ENCODE results near the gene ACYP1. TPM values are rescaled to one million over a fixed set of nuclear protein-coding genes. Genes with fewer than 3 reads are reported as not detected.

The ACYP1 gene
- total and polyA plus RNA-seq, 2 donors (not counting 3 experiments of a cell fraction or from before 2014, with no cell fraction given) = 30.2 to 37.5 TPM

DNA sequence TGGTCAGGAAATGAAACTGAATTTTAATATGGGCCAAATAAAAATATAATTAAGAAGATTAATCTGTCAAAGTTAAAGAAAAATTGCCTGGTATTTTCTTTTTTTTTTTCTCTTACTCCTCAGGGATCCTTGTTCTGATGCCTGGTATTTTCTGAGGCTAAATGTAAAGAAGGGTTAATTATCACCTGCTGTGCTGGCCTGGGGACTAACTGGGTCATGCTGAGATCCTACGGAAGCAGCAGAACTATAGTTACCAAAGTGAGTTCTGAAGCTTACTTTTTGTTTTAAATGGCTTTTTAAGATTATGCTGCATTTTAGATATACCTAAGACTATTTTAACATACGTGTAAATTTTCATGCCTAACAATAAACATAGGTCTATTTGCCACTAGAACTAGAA lies 28.9 kb upstream of the ACYP1 start:
- H3K9me1 ChIP-seq (replicated peaks; ENCODE audit: control insufficient read depth, extremely low read depth, insufficient read depth, low read length) = no peaks in the 10 kb centered on the region
- no peak overlapping the region for H3K4me2 ChIP-seq (ENCODE audit: insufficient read depth, low read length)
- peaks cover 11 to 12% of the 10 kb centered on the region in 2 experiments for H3K36me3 ChIP-seq (ENCODE audit: control insufficient read depth in 2 of 2, extremely low read depth in 1 of 2, insufficient read depth in 2 of 2, low read length in 2 of 2)
- no peak overlapping the region for H3K27ac ChIP-seq (ENCODE audit: insufficient read depth, low read depth, low read length)
- H3K4me3 ChIP-seq (replicated peaks in 1 of 3; ENCODE audit: insufficient read depth in 1 of 3, low read depth in 1 of 3, low read length in 3 of 3) = no peak overlapping the region
- BruUV-seq (replicated peaks) = no TSS peak
- no peaks in the 10 kb centered on the region for H4K20me1 ChIP-seq (replicated peaks; ENCODE audit: control insufficient read depth, extremely low read depth, insufficient read depth, low read length)
- no peaks in the 10 kb centered on the region for H3K79me2 ChIP-seq (ENCODE audit: control insufficient read depth, insufficient read depth, low read length)
- no peaks in the 10 kb centered on the region for H3K9me3 ChIP-seq (replicated peaks; ENCODE audit: control insufficient read depth, insufficient read depth, low read length)
- dilution Hi-C loops (cut with MboI; ENCODE audit: extremely low pct_ligation_motif_present, low sequenced_read_pairs) (no loop called here), intact Hi-C loops (cut with micrococcal nuclease) (no loop called here)
- peaks cover 4% of the 10 kb centered on the region for H3K4me1 ChIP-seq (ENCODE audit: control insufficient read depth, extremely low read depth, insufficient read depth, low read length)
- H2AFZ ChIP-seq (ENCODE audit: low read depth, low read length) = no peak overlapping the region
- POLR2A ChIA-PET = interaction anchor here (0.7 kb wide), 1 partner anchor 175 kb away, joined by 3 read pairs; no protein-coding TSS in a partner anchor
- no peak overlapping the region for H3K9ac ChIP-seq (replicated peaks; ENCODE audit: extremely low read depth, insufficient read depth, low read length)
- DNase-seq (ENCODE audit: low read depth, low spot score) (no peak), FAIRE-seq (no peak)
- CTCF ChIA-PET = interaction anchor here (0.7 kb wide), 1 partner anchor 232 kb away, joined by 3 read pairs; no protein-coding TSS in a partner anchor
- no peak for TF ChIP-seq POLR2A (IDR thresholded peaks at IDR 0.05; ENCODE audit: low read depth, low read length)
- TF ChIP-seq FOS (IDR thresholded peaks at IDR 0.05; ENCODE audit: borderline replicate concordance, insufficient read depth, low read length) = no peak
- TF ChIP-seq JUN (IDR thresholded peaks at IDR 0.05; ENCODE audit: borderline replicate concordance, insufficient read depth, insufficient read length, low read depth) = no peak
- TF ChIP-seq, protein P1, sequence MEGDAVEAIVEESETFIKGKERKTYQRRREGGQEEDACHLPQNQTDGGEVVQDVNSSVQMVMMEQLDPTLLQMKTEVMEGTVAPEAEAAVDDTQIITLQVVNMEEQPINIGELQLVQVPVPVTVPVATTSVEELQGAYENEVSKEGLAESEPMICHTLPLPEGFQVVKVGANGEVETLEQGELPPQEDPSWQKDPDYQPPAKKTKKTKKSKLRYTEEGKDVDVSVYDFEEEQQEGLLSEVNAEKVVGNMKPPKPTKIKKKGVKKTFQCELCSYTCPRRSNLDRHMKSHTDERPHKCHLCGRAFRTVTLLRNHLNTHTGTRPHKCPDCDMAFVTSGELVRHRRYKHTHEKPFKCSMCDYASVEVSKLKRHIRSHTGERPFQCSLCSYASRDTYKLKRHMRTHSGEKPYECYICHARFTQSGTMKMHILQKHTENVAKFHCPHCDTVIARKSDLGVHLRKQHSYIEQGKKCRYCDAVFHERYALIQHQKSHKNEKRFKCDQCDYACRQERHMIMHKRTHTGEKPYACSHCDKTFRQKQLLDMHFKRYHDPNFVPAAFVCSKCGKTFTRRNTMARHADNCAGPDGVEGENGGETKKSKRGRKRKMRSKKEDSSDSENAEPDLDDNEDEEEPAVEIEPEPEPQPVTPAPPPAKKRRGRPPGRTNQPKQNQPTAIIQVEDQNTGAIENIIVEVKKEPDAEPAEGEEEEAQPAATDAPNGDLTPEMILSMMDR (IDR thresholded peaks at IDR 0.05; ENCODE audit: extremely low read depth in 1 of 2, insufficient read depth in 1 of 2, low read depth in 1 of 2, low read length in 2 of 2) = no peak
- TF ChIP-seq MYC (IDR thresholded peaks at IDR 0.05; ENCODE audit: low read depth, low read length) = no peak
- no peak for TF ChIP-seq EZH2 (IDR thresholded peaks at IDR 0.05; ENCODE audit: borderline replicate concordance, low read depth, low read length, severe bottlenecking)
- TF ChIP-seq POLR2AphosphoS5 (IDR thresholded peaks at IDR 0.05; ENCODE audit: insufficient read depth, low read depth, low read length) = no peak
- TF ChIP-seq GATA2 (IDR thresholded peaks at IDR 0.05; ENCODE audit: insufficient read depth, insufficient read length, low read depth, low read length) = no peak
- TF ChIP-seq, protein P2, sequence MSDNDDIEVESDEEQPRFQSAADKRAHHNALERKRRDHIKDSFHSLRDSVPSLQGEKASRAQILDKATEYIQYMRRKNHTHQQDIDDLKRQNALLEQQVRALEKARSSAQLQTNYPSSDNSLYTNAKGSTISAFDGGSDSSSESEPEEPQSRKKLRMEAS (IDR thresholded peaks at IDR 0.05; ENCODE audit: insufficient read depth, insufficient read length) = no peak
- H3K27me3 ChIP-seq (ENCODE audit: control insufficient read depth in 2 of 2, insufficient read depth in 2 of 2, low read length in 2 of 2) = no peaks in the 10 kb centered on the region
